ENCODE measurements around the gene CCNB2. TPM values are rescaled to one million over a fixed set of nuclear protein-coding genes. Genes with fewer than 3 reads are reported as not detected.

Gene CCNB2
- total RNA-seq, 1 experiment from 2014 or later = 67.6 TPM

DNA sequence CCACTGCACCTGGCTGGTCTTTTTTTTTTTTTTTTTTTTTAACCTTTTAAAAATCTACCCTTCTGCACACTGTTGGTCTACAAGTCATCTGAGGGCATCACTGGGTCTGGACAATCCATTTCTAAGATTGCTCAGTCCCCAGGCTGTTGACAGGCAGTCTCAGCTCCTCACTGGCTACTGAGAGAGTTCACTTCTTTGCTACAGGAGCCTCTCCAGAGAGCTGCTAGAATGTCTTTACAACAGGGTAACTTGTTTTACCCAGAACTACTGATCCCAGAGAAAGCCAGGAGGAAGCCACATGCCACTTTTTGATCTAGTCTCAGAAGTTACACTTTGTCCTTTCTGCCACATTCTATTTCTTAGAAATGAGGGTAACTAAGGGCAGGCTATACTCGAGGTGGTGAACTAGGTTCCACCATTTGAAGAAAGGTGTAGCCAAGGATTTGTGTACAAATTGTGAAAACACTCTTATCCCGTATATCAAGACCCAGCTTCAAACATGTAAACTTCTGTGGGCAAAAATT, 5.7 kb upstream of the CCNB2 start:
- Histone ChIP-seq H3K4me1 (ENCODE audit: control insufficient read depth, insufficient read depth, low read length) (no peaks in the 10 kb centered on the region), H3K36me3 (ENCODE audit: control insufficient read depth, insufficient read depth, low read length) (peaks cover 15% of the 10 kb centered on the region), H3K9me3 (ENCODE audit: control insufficient read depth, insufficient read depth, low read depth, low read length) (no peaks in the 10 kb centered on the region), H3K27me3 (ENCODE audit: control insufficient read depth, insufficient read depth, low read length) (no peaks in the 10 kb centered on the region), H3K4me3 (ENCODE audit: low read depth in 2 of 2, low read length in 2 of 2) (no peak overlapping the region), H3K27ac (ENCODE audit: low read length) (no peak overlapping the region)
- ATAC-seq (no peak), DNase-seq (ENCODE audit: low read depth, low spot score) (no peak)
- POLR2A ChIA-PET = no interaction called here
- in situ Hi-C loops (cut with HindIII; ENCODE audit: low pct_unique_long_range_greater_than_20kb, low sequenced_read_pairs) (no loop called here), intact Hi-C loops (cut with micrococcal nuclease; ENCODE audit: unreplicated experiment) (no loop called here)
- BruUV-seq (replicated peaks) = no TSS peak
- CTCF ChIA-PET = interaction anchor here (0.6 to 0.8 kb wide), 2 partner anchors 63 to 251 kb away, joined by 6 to 9 read pairs; no protein-coding TSS in a partner anchor
- TF ChIP-seq POLR2AphosphoS5 (IDR thresholded peaks at IDR 0.05; ENCODE audit: low read depth, low read length) (no peak), TCF7L2 (IDR thresholded peaks at IDR 0.05; ENCODE audit: low read depth, low read length) (no peak), SIN3A (IDR thresholded peaks at IDR 0.05; ENCODE audit: borderline replicate concordance, insufficient read depth, low read depth, low read length) (no peak)
- TF ChIP-seq, protein P1, sequence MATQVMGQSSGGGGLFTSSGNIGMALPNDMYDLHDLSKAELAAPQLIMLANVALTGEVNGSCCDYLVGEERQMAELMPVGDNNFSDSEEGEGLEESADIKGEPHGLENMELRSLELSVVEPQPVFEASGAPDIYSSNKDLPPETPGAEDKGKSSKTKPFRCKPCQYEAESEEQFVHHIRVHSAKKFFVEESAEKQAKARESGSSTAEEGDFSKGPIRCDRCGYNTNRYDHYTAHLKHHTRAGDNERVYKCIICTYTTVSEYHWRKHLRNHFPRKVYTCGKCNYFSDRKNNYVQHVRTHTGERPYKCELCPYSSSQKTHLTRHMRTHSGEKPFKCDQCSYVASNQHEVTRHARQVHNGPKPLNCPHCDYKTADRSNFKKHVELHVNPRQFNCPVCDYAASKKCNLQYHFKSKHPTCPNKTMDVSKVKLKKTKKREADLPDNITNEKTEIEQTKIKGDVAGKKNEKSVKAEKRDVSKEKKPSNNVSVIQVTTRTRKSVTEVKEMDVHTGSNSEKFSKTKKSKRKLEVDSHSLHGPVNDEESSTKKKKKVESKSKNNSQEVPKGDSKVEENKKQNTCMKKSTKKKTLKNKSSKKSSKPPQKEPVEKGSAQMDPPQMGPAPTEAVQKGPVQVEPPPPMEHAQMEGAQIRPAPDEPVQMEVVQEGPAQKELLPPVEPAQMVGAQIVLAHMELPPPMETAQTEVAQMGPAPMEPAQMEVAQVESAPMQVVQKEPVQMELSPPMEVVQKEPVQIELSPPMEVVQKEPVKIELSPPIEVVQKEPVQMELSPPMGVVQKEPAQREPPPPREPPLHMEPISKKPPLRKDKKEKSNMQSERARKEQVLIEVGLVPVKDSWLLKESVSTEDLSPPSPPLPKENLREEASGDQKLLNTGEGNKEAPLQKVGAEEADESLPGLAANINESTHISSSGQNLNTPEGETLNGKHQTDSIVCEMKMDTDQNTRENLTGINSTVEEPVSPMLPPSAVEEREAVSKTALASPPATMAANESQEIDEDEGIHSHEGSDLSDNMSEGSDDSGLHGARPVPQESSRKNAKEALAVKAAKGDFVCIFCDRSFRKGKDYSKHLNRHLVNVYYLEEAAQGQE (IDR thresholded peaks at IDR 0.05; ENCODE audit: insufficient read depth in 1 of 2, low read depth in 2 of 2, low read length in 1 of 2) = no peak
- TF ChIP-seq, protein P2, sequence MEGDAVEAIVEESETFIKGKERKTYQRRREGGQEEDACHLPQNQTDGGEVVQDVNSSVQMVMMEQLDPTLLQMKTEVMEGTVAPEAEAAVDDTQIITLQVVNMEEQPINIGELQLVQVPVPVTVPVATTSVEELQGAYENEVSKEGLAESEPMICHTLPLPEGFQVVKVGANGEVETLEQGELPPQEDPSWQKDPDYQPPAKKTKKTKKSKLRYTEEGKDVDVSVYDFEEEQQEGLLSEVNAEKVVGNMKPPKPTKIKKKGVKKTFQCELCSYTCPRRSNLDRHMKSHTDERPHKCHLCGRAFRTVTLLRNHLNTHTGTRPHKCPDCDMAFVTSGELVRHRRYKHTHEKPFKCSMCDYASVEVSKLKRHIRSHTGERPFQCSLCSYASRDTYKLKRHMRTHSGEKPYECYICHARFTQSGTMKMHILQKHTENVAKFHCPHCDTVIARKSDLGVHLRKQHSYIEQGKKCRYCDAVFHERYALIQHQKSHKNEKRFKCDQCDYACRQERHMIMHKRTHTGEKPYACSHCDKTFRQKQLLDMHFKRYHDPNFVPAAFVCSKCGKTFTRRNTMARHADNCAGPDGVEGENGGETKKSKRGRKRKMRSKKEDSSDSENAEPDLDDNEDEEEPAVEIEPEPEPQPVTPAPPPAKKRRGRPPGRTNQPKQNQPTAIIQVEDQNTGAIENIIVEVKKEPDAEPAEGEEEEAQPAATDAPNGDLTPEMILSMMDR (IDR thresholded peaks at IDR 0.05) = no peak

DNA sequence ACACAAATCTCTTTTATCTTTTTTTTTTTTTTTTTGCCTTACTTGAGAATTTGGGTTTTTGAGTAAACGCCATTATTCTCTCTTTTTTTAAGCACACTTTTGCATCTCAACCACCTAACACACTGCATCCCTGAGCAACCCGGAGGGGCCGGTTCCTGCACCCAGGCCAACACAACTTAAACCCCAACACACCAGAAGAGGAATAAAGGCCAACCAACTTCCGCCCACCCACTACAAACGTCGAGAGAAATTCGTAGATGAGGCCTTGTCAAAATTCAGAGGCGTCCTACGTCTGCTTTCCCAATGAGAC, 389 bp upstream of the CCNB2 start:
- ChIA-PET CTCF (no interaction called here), POLR2A (no interaction called here)
- ATAC-seq (0 out of 2 replicates have a peak, but pooled peaks have one; percentile 17), DNase-seq (ENCODE audit: low read depth, low spot score) (no peak)
- TF ChIP-seq, protein P2 (IDR thresholded peaks at IDR 0.05) = no peak
- TF ChIP-seq TCF7L2 (IDR thresholded peaks at IDR 0.05; ENCODE audit: low read depth, low read length) (no peak), POLR2AphosphoS5 (IDR thresholded peaks at IDR 0.05; ENCODE audit: low read depth, low read length) (no peak), SIN3A (IDR thresholded peaks at IDR 0.05; ENCODE audit: borderline replicate concordance, insufficient read depth, low read depth, low read length) (no peak)
- TF ChIP-seq, protein P1 (IDR thresholded peaks at IDR 0.05; ENCODE audit: insufficient read depth in 1 of 2, low read depth in 2 of 2, low read length in 1 of 2) = no peak
- peak overlapping the region; percentile 66 to 92 for H3K4me3 ChIP-seq (ENCODE audit: low read depth in 2 of 2, low read length in 2 of 2)
- H3K9me3 ChIP-seq (ENCODE audit: control insufficient read depth, insufficient read depth, low read depth, low read length) = no peaks in the 10 kb centered on the region
- no peaks in the 10 kb centered on the region for H3K27me3 ChIP-seq (ENCODE audit: control insufficient read depth, insufficient read depth, low read length)
- peaks cover 9% of the 10 kb centered on the region for H3K36me3 ChIP-seq (ENCODE audit: control insufficient read depth, insufficient read depth, low read length)
- intact Hi-C loops (cut with micrococcal nuclease; ENCODE audit: unreplicated experiment) = loop anchor here (10.0 kb wide), 1 partner anchor 120 kb away; the partner anchor contains the start of gene RNF111
- in situ Hi-C loops (cut with HindIII; ENCODE audit: low pct_unique_long_range_greater_than_20kb, low sequenced_read_pairs) = no loop called here
- peaks cover 9% of the 10 kb centered on the region; the same call in 1 of the 2 replicates for H3K4me1 ChIP-seq (ENCODE audit: control insufficient read depth, insufficient read depth, low read length)
- H3K27ac ChIP-seq (ENCODE audit: low read length) = peak overlapping the region; percentile 88
- BruUV-seq (replicated peaks) = no TSS peak
